Measurements from ENCODE around the gene SLC22A8. TPM values are rescaled to one million over a fixed set of nuclear protein-coding genes. Genes with fewer than 3 reads are reported as not detected.

Gene SLC22A8
- total RNA-seq, 6 donors from 2014 or later = not detected

DNA sequence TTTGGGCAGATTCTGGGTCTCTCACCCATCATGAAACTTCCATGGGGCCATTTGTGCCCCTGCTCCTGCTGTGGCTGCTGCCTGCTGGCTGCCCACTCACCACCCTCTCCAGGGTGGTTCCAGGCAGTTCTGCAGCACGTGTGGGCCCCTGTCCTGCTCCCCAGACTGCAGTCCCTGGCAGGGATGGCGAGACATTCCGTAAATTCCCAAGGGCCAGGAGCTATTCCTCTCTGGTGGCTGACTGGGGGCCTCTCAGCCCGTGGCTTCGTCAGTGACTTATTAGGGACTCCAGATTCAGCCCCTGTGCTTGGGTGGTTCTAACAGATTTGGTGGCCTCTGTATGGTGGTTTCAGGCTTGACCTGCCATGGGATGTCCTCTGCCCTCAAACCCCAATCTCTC is 3.9 kb upstream of the SLC22A8 start:
- Histone ChIP-seq H3K4me1 (peaks cover 5 to 22% (median 20%) of the 10 kb centered on the region in 4 donors), H3K36me3 (no peaks in the 10 kb centered on the region), H3K27me3 (no peaks in the 10 kb centered on the region), H3K9me3 (no peaks in the 10 kb centered on the region), H3K4me3 (no peak overlapping the region), H3K27ac (no peak overlapping the region)
- peak in 1 of 2 donors; percentile 46 for DNase-seq
- WGBS, 2 donors = 60 to 83% methylated on average over 1 to 5 of the region's 5 CpGs
- no peak for ATAC-seq (ENCODE audit: low FRiP score in 2 of 2)
- no peak for TF ChIP-seq POLR2AphosphoS5 (IDR thresholded peaks at IDR 0.05)
- TF ChIP-seq CTCF (IDR thresholded peaks at IDR 0.05) = no peak
- no peak for TF ChIP-seq POLR2A (IDR thresholded peaks at IDR 0.05)
- TF ChIP-seq EP300 (IDR thresholded peaks at IDR 0.05) = no peak

GRCh38 chr11:63017306-63017974 is 1.8 kb upstream of the SLC22A8 start:
- H3K4me1 ChIP-seq = peaks cover 0 to 19% (median 10%) of the 10 kb centered on the region in 4 donors
- no peak overlapping the region for H3K4me3 ChIP-seq
- ATAC-seq (ENCODE audit: low FRiP score in 2 of 2) = no peak
- H3K27ac ChIP-seq = peak overlapping the region in 2 of 4 donors; percentile 75 to 79
- no peaks in the 10 kb centered on the region for H3K27me3 ChIP-seq
- DNase-seq = no peak
- 27 to 28% methylated on average over 7 to 8 of the region's 8 CpGs for WGBS, 2 donors
- no peaks in the 10 kb centered on the region for H3K9me3 ChIP-seq
- TF ChIP-seq EP300 (IDR thresholded peaks at IDR 0.05) (peak in 1 of 4 donors; percentile 35), POLR2AphosphoS5 (IDR thresholded peaks at IDR 0.05) (peak; percentile 31 to 35), POLR2A (IDR thresholded peaks at IDR 0.05) (no peak), CTCF (IDR thresholded peaks at IDR 0.05) (no peak)
- H3K36me3 ChIP-seq = no peaks in the 10 kb centered on the region

DNA sequence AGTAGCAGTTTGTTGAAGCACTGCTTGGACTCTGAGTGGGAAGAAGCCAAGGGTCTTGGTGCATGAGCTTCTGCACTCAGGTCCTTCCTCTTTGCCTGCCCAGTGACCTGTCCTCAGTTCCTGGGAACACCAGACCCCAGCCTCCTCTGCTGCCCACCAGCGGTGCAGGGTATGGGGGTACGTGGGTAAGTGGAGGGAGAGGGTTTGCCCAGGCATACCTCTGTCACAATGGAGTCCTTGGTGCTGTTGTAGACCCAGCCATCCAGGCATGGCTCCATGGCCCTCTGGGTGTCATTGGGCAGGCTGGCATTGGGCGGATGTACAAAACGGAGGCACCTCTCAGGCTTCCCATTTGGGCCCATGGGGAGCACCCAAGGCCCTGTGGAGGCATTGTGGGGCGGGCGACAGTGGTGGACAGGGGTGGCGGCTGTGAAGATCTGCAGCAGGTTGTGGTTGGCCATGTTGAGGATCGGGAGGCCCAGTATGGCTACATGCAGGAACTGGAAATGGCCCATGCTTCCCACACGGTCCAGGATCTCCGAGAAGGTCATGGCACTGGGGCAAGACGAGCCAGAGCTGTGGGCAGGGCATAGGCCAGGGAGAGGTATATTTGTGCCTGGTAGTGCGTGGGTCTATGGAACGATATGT is 1.1 kb downstream of the SLC22A8 start:
- ATAC-seq (ENCODE audit: low FRiP score in 2 of 2) = no peak
- H3K4me1 ChIP-seq = peaks cover 0 to 19% (median 6%) of the 10 kb centered on the region in 4 donors
- TF ChIP-seq CTCF (IDR thresholded peaks at IDR 0.05) (no peak), POLR2A (IDR thresholded peaks at IDR 0.05) (no peak), EP300 (IDR thresholded peaks at IDR 0.05) (no peak), POLR2AphosphoS5 (IDR thresholded peaks at IDR 0.05) (no peak)
- no peak overlapping the region for H3K27ac ChIP-seq
- DNase-seq = peak in 1 of 2 donors; percentile 34
- no peaks in the 10 kb centered on the region for H3K36me3 ChIP-seq
- no peaks in the 10 kb centered on the region for H3K9me3 ChIP-seq
- H3K27me3 ChIP-seq = no peaks in the 10 kb centered on the region
- WGBS, 2 donors = 86 to 88% methylated on average over 5 to 13 of the region's 13 CpGs
- H3K4me3 ChIP-seq = no peak overlapping the region

DNA sequence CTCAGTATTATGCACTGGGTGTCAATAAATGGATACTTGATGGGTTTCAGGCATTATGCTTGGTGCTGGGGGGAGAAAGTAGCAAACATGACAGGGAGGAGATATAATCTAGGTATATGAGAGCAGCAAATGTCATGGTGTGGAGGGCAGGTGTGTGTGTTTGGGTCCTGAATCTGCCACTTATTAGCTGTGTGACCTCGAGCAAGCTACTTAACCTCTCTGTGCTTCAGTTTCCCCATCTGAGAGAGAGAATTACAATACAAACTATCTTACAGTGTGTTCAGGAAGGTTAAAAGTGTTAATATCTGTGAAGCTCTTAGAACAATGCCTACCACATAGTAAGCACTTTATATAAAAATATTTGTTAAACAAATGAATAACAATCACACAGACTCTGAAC is 2.8 kb downstream of the SLC22A8 start:
- TF ChIP-seq POLR2AphosphoS5 (IDR thresholded peaks at IDR 0.05) (no peak), EP300 (IDR thresholded peaks at IDR 0.05) (no peak), POLR2A (IDR thresholded peaks at IDR 0.05) (no peak), CTCF (IDR thresholded peaks at IDR 0.05) (no peak)
- WGBS, 2 donors = 73 to 74% methylated on average over 1 of the region's 1 CpG
- H3K4me3 ChIP-seq = no peak overlapping the region

More for the DNA sequence above, 2.8 kb downstream of the SLC22A8 start:
- DNase-seq (no peak), ATAC-seq (ENCODE audit: low FRiP score in 2 of 2) (no peak)
- Histone ChIP-seq H3K9me3 (no peaks in the 10 kb centered on the region), H3K27ac (no peak overlapping the region), H3K36me3 (no peaks in the 10 kb centered on the region), H3K4me1 (peaks cover 0 to 12% (median 4%) of the 10 kb centered on the region in 4 donors), H3K27me3 (no peaks in the 10 kb centered on the region)

Data from upper lobe of left lung (tissue), 6 donors.